LHCN-M2 (cell line): ENCODE measurements around the gene PDE6G. TPM values are rescaled to one million over a fixed set of nuclear protein-coding genes. Genes with fewer than 3 reads are reported as not detected.
A peak's percentile ranks its signal among the peaks of the same experiment; 100 is the strongest.

Experiments used
- DNase-seq: peaks from one replicate; pipeline ENCODE4 v3.0.0-alpha.2; 2012; ENCODE audit warnings: low read depth
- polyA plus RNA-seq: library from polyadenylated mRNA; unstranded; fragments of >200 nt; gene quantifications from one replicate; pipeline ENCODE4 v1.2.1, GENCODE V29; 2012; ENCODE audit warnings: missing spikeins
- total RNA-seq: library from RNA; depleted of rRNA; stranded (reverse); fragments of >200 nt; gene quantifications from 2 replicates; pipeline ENCODE4 v1.2.3, GENCODE V29; 2014; rRNA removed

PDE6G gene
- total RNA-seq: not detected in 2 replicates
- 0.62 TPM for polyA plus RNA-seq

- DNase-seq: no peak
These were observed at the start of gene PDE6G for GRCh38 chr17:81656118-81656743. TSS of gene PDE6G (minus strand) at chr17:81656542. CDS start at chr17:81653305, 3,237 bp downstream.

DNA sequence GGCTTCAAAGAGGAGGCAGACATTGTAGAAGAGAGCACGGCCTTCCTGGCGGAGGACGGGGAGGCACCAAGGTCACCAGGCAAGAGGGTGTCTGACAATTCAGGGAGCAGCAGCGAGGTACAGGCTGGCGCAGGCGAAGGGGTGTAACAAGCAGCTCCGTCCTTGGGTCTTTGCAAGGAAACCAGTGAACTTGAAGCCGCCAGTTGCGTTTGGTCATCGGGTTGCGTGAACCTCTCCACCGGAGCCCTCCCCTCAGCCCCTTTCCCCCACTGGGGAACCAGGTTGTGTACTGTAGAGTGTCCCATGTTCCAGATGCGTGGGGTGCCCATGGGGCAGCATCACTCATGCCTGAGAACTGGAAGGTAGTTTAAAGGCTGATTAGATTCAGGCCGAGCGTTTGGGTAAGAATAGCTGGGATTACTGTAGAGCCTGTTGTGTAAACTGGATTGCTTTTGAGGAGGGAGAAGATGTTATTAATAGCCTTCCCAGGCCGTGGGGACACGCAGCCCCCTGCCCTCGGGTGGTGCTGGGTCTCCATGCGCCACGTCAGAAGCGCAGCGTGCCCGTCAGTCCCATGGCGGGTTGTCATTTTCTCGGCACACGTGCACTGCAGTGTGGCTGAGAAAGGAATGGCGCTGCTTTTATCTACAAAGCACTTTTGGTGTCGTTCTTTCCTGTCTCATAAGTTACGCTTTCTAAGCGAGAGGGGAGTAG, 49.3 kb upstream of the PDE6G start:
- DNase-seq: no peak

DNA sequence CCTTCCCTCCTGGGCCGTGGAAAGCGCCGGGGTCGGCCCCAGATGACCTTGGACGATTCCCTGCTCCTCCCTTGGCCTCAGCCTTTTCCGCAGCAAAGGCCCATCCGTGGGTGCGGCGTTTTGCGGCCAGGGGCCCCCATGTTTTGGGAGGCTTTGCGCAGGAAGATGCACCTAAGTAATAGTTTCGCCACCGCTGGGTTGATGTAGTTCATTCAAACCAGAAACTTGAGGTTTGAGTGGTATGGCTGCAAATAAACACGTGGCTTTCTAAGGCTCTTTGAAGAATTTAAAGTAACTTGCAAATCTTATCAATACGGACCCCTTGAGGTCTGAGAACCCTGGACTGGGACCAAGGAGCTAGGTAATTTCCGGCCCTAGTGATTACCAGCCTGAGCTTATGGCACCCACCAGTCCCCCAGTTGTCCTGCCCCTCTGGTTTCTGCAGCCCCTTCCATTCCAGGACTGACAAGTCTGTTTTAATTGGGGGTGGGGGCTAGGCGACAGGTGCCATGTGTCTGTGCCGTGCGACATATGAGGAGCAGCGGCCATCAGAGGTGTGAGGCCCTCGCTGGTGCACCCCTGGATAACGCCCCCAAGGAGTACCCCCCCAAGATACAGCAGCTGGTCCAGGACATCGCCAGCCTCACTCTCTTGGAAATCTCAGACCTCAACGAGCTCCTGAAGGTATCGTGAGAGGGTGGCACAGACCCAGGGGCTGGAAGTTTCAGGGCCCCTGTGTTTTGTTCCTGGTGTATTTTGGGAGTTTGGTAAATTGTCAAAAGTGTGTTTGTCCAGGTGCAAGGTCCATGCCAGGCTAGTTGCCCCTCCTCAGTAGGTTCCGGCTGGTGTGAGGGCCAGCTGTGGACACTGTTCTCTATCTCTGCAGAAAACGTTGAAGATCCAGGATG, 47.7 kb upstream of the PDE6G start:
- no peak for DNase-seq

GRCh38 chr17:81702934-81703746, 46.8 kb upstream of the PDE6G start, which contains the start of gene MRPL12:
TSS of gene MRPL12 (plus strand) at chr17:81703367. CDS start at chr17:81703502, 135 bp downstream.
- DNase-seq: peak; percentile 91

DNA sequence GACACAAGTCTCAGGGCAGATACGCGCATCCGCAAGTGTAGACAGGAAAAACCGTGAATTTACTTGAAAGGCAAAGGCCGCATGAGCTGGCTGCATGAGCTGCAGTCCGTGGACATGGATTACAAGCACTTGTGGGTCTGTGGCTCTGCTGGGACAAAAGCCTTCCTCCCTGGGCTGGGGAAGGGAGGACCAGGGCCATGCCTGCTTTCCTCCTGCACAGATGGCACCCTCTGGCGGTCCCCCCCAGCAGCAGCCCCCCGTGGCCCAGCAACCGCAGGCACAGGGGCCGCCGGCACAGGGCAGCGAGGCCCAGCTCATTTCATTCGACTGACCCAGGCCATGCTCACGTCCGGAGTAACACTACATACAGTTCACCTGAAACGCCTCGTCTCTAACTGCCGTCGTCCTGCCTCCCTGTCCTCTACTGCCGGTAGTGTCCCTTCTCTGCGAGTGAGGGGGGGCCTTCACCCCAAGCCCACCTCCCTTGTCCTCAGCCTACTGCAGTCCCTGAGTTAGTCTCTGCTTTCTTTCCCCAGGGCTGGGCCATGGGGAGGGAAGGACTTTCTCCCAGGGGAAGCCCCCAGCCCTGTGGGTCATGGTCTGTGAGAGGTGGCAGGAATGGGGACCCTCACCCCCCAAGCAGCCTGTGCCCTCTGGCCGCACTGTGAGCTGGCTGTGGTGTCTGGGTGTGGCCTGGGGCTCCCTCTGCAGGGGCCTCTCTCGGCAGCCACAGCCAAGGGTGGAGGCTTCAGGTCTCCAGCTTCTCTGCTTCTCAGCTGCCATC, 45.1 kb upstream of the PDE6G start:
- no peak for DNase-seq

- DNase-seq: no peak
These were observed 44.3 kb upstream of the PDE6G start for GRCh38 chr17:81700353-81701287.

DNA sequence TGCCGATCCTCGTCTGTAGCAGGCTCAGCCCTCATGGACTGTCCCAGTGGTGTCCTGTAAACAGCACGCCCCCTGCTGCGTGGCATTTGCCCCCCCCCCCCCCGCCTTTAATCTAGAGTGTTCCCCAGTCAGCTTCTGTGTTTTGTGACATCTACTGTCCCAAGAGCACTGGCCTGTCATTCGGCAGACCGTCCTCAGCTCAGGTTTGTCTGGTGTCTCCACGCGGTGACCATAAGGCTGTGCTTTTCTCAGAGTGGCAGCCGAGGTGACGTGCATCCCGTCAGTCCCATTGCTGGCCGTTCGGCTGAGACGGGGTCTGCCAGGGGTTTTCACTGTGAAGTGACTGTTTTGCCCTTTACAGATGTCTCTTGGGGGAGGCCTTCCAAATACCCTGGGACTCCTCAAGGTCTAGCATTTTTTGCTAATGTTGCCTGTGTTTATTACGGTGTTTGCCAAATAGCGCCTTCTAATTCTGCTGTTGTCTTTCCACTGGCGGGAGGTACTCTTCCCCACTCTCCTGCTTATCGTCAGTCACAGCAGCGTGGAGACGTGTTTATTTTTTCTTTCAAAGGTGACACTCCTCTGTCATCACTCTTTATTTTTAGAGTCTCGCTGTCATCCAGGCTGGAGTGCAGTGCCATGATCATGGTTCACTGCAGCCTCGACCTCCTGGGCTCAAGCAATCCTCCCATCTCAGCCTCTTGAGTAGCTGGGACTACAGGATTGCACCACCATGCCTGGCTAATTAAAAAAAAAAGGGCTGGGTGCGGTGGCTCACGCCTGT, 41.1 kb upstream of the PDE6G start:
- DNase-seq: no peak

GRCh38 chr17:81696218-81696941, 40.0 kb upstream of the PDE6G start:
- DNase-seq: no peak

DNA sequence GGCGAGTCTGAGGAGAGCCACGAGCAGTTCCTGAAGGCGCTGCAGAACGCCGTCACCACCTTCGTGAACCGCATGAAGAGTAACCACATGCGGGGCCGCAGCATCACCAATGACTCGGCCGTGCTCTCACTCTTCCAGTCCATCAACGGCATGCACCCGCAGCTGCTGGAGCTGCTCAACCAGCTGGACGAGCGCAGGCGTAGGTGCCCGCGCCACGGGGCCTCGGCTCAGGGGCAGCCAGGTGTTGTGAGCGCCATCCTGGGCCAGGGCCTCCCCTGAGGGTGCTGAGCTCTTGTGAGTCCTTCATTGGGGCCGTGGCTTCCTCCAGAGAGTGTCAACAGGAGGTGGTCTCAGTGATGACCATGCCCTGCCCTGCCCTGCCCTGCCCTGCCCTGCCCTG, 39.5 kb upstream of the PDE6G start:
- no peak for DNase-seq

- no peak for DNase-seq
These were observed 38.9 kb upstream of the PDE6G start for GRCh38 chr17:81695211-81695610.

- DNase-seq: no peak
These were observed 38.5 kb upstream of the PDE6G start for GRCh38 chr17:81694810-81695209.

GRCh38 chr17:81693509-81694210, 37.3 kb upstream of the PDE6G start:
- DNase-seq: no peak

- DNase-seq: no peak
These were observed 35.3 kb upstream of the PDE6G start for GRCh38 chr17:81691608-81692007.

DNA sequence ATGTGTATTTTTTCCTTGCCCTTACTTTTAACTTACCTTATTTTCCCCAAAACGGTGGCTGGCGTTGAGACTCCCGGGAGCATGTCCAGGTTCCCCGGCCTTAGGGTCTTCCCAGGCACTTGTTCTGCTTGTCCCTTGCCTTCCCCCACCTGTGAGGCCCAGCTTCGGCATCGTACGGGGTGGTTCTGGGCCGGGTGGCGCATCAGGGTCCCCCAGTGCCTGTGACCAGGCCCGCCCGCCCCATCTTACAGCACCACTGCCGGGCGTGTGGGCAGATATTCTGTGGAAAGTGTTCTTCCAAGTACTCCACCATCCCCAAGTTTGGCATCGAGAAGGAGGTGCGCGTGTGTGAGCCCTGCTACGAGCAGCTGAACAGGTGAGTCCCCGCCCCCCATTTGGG, 34.9 kb upstream of the PDE6G start:
- DNase-seq: no peak

GRCh38 chr17:81690549-81690948, 34.2 kb upstream of the PDE6G start:
- no peak for DNase-seq

GRCh38 chr17:81690066-81690465, 33.7 kb upstream of the PDE6G start:
- no peak for DNase-seq

DNA sequence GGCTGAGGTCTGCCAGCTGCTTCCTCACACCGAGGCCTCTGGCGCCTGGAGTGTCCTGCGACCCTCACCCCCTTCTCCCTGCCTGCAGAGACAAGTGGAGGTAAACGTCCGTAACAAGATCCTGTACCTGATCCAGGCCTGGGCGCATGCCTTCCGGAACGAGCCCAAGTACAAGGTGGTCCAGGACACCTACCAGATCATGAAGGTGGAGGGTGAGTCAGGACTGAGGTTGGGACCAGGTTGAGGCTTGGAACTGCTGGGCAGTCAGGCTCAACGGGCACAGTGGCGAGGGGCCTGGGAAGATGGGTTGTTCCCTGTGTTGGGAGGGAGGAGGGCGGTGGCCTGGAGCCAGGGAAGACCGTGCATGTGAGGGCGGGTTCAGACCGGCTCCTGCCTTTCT, 32.3 kb upstream of the PDE6G start:
- DNase-seq: no peak
